ENCODE results near the gene PLD3. TPM values are rescaled to one million over a fixed set of nuclear protein-coding genes. Genes with fewer than 3 reads are reported as not detected.

Gene PLD3
- total and polyA plus RNA-seq, 8 donors, result 315 to 604 (median 351) TPM

DNA sequence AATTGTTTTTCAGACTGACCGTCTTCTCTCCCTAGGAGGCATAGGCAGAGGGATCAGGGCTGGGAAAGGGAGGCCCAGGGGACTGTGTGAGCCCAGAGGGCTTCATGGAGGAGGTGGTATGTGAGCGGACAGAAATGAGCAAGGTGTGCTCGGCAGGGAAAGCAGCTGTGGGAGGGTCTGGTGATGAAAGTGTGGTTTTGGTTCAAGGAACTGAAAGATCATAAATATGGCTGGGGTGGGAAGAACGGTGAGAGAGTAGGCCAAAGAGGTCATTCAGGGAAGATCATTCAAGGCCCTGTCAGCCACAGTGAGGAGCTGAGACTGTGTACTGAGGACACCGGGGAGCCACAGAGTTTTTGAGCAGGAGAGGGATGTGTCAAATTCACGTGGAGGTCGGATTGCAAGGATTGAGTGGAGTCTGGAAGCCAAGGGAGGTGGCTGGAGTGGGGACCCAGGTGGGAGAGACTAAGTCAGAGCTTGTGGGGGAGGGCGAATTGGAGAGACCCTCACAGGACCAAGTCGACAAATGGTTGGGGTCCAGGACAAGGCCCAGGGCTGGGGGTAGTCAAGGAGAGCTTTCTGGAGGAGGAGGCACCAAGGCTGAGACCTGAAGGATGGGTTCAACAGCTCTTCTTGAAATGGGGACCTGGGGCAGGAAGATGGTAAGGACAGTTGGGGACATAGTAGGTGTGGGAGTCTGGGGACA is 7.6 kb downstream of the PLD3 start:
- ATAC-seq, result no peak
- H3K9me3 ChIP-seq, result no peaks in the 10 kb centered on the region

GRCh38 chr19:40356681-40357595 is 8.4 kb downstream of the PLD3 start:
- Histone ChIP-seq H3K4me1 (peaks cover 0 to 45% of the 10 kb centered on the region in 2 donors), H3K4me3 (no peak overlapping the region), H3K27ac (no peak overlapping the region), H3K27me3 (no peaks in the 10 kb centered on the region), H3K36me3 (no peaks in the 10 kb centered on the region), H3K9me3 (no peaks in the 10 kb centered on the region)
- DNase-seq (peak in 1 of 4 donors; percentile 17), ATAC-seq (no peak)
- intact Hi-C loops (cut with DNase I), result no loop called here
- no peak for TF ChIP-seq CTCF (IDR thresholded peaks at IDR 0.05)

More for the DNA sequence above, 7.6 kb downstream of the PLD3 start:
- no peaks in the 10 kb centered on the region for H3K36me3 ChIP-seq
- no peak for TF ChIP-seq CTCF (IDR thresholded peaks at IDR 0.05)
- no peaks in the 10 kb centered on the region for H3K27me3 ChIP-seq
- intact Hi-C loops (cut with DNase I), result no loop called here
- H3K27ac ChIP-seq, result no peak overlapping the region
- peaks cover 0 to 37% of the 10 kb centered on the region in 2 donors for H3K4me1 ChIP-seq
- H3K4me3 ChIP-seq, result no peak overlapping the region
- peak in 1 of 4 donors; percentile 14 for DNase-seq

GRCh38 chr19:40357640-40358039 is 9.1 kb downstream of the PLD3 start:
- TF ChIP-seq CTCF (IDR thresholded peaks at IDR 0.05), result no peak
- intact Hi-C loops (cut with DNase I), result no loop called here
- ATAC-seq, result no peak
- H3K27ac ChIP-seq, result no peak overlapping the region
- no peak for DNase-seq
- no peaks in the 10 kb centered on the region for H3K9me3 ChIP-seq
- no peaks in the 10 kb centered on the region for H3K36me3 ChIP-seq
- H3K4me3 ChIP-seq, result no peak overlapping the region
- H3K4me1 ChIP-seq, result peaks cover 0 to 51% of the 10 kb centered on the region in 2 donors
- no peaks in the 10 kb centered on the region for H3K27me3 ChIP-seq

DNA sequence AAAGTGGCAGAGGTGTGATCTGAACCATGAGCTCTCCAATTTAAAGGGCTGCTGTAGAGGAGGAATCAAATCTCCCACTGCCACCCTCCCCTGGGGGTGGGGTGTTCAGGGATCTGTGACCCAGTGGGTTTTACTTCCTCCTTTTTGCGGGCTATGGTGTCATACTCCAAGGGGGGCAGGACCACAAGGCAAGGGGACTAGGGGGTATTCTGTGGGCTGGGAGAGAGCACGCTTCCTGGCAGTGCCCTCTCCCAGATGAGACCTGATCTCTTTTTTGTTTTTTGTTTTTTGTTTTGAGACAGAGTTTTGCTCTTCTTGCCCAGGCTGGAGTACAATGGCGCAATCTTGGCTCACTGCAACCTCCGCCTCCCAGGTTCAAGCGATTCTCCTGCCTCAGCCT is 10.3 kb downstream of the PLD3 start:
- Histone ChIP-seq H3K9me3 (no peaks in the 10 kb centered on the region), H3K27me3 (no peaks in the 10 kb centered on the region), H3K27ac (peak overlapping the region in 1 of 2 donors; percentile 33), H3K36me3 (no peaks in the 10 kb centered on the region), H3K4me1 (peaks cover 0 to 62% of the 10 kb centered on the region in 2 donors), H3K4me3 (no peak overlapping the region)
- TF ChIP-seq CTCF (IDR thresholded peaks at IDR 0.05), result no peak
- intact Hi-C loops (cut with DNase I), result no loop called here
- peak; percentile 48 for ATAC-seq
- DNase-seq, result peak in 1 of 4 donors; percentile 49

All from left lung (tissue), 10 donors.